ENCODE data around the gene ARHGAP42. TPM values are rescaled to one million over a fixed set of nuclear protein-coding genes. Genes with fewer than 3 reads are reported as not detected.

The ARHGAP42 gene
- total RNA-seq, 1 experiment from 2014 or later = 7.1 TPM

GRCh38 chr11:100753571-100753970 is 66.5 kb downstream of the ARHGAP42 start:
- BruUV-seq (replicated peaks) = no TSS peak
- Histone ChIP-seq H3K27me3 (ENCODE audit: control insufficient read depth, insufficient read depth, low read length) (no peaks in the 10 kb centered on the region), H3K9me3 (ENCODE audit: control insufficient read depth, insufficient read depth, low read depth, low read length) (peaks cover 10% of the 10 kb centered on the region), H3K27ac (ENCODE audit: low read length) (no peak overlapping the region; the same call in 1 of the 2 replicates), H3K4me1 (ENCODE audit: control insufficient read depth, insufficient read depth, low read length) (peaks cover 12% of the 10 kb centered on the region), H3K4me3 (ENCODE audit: low read depth in 2 of 2, low read length in 2 of 2) (no peak overlapping the region), H3K36me3 (ENCODE audit: control insufficient read depth, insufficient read depth, low read length) (no peaks in the 10 kb centered on the region)
- POLR2A ChIA-PET = no interaction called here
- in situ Hi-C loops (cut with HindIII; ENCODE audit: low pct_unique_long_range_greater_than_20kb, low sequenced_read_pairs) (no loop called here), intact Hi-C loops (cut with micrococcal nuclease; ENCODE audit: unreplicated experiment) (no loop called here)
- TF ChIP-seq SIN3A (IDR thresholded peaks at IDR 0.05; ENCODE audit: borderline replicate concordance, insufficient read depth, low read depth, low read length) (no peak), TCF7L2 (IDR thresholded peaks at IDR 0.05; ENCODE audit: low read depth, low read length) (no peak), POLR2AphosphoS5 (IDR thresholded peaks at IDR 0.05; ENCODE audit: low read depth, low read length) (no peak), REST (IDR thresholded peaks at IDR 0.05; ENCODE audit: insufficient read depth in 1 of 2, low read depth in 2 of 2, low read length in 1 of 2) (no peak), CTCF (IDR thresholded peaks at IDR 0.05) (0 out of 2 replicates have a peak, but pooled peaks have one; percentile 6)
- CTCF ChIA-PET = no interaction called here
- no peak for DNase-seq (ENCODE audit: low read depth, low spot score)
- peak; percentile 76 for ATAC-seq

- Histone ChIP-seq H3K4me1 (ENCODE audit: control insufficient read depth, insufficient read depth, low read length) (peaks cover 12% of the 10 kb centered on the region), H3K36me3 (ENCODE audit: control insufficient read depth, insufficient read depth, low read length) (no peaks in the 10 kb centered on the region), H3K4me3 (ENCODE audit: low read depth in 2 of 2, low read length in 2 of 2) (no peak overlapping the region), H3K9me3 (ENCODE audit: control insufficient read depth, insufficient read depth, low read depth, low read length) (no peaks in the 10 kb centered on the region), H3K27me3 (ENCODE audit: control insufficient read depth, insufficient read depth, low read length) (no peaks in the 10 kb centered on the region), H3K27ac (ENCODE audit: low read length) (no peak overlapping the region)
- intact Hi-C loops (cut with micrococcal nuclease; ENCODE audit: unreplicated experiment) (no loop called here), in situ Hi-C loops (cut with HindIII; ENCODE audit: low pct_unique_long_range_greater_than_20kb, low sequenced_read_pairs) (no loop called here)
- BruUV-seq (replicated peaks) = no TSS peak
- ATAC-seq = no peak
- DNase-seq (ENCODE audit: low read depth, low spot score) = no peak
- ChIA-PET CTCF (no interaction called here), POLR2A (no interaction called here)
- no peak for TF ChIP-seq POLR2AphosphoS5 (IDR thresholded peaks at IDR 0.05; ENCODE audit: low read depth, low read length)
- TF ChIP-seq REST (IDR thresholded peaks at IDR 0.05; ENCODE audit: insufficient read depth in 1 of 2, low read depth in 2 of 2, low read length in 1 of 2) = no peak
- TF ChIP-seq SIN3A (IDR thresholded peaks at IDR 0.05; ENCODE audit: borderline replicate concordance, insufficient read depth, low read depth, low read length) = no peak
- no peak for TF ChIP-seq TCF7L2 (IDR thresholded peaks at IDR 0.05; ENCODE audit: low read depth, low read length)
- TF ChIP-seq CTCF (IDR thresholded peaks at IDR 0.05) = no peak
These were observed 69.5 kb downstream of the ARHGAP42 start for GRCh38 chr11:100756559-100756958.

Data from Panc1 (cell line).